Activated CD4-positive, alpha-beta T cell treated with anti-CD3 and anti-CD28 coated beads for 36 hours (primary cell): Measurements from ENCODE around the gene PROM1. TPM values are rescaled to one million over a fixed set of nuclear protein-coding genes. Genes with fewer than 3 reads are reported as not detected.

Experiments
- ATAC-seq: fragments of 200-7000 bp; cut with Tn5 transposase; one replicate; pipeline ENCODE4 v1.10.0; 2021; ENCODE audit warnings: mild to moderate bottlenecking, moderate library complexity
- CTCF ChIA-PET: fragments of 350-600 bp; sonication (Branson Sonifier 250); formaldehyde crosslinking; loops from one replicate; lab custom pipeline; 2021; ENCODE audit warnings: antibody characterized with exemption; lab: Charles Lee
- POLR2A ChIA-PET: fragments of 350-600 bp; sonication (Branson Sonifier 250); formaldehyde crosslinking; loops from one replicate; lab custom pipeline; 2021; ENCODE audit warnings: antibody characterized with exemption, inconsistent platforms; lab: Charles Lee
- DNase-seq: peaks from one replicate; pipeline ENCODE4 v3.0.0-alpha.2; 2020
- H3K27ac Mint-ChIP-seq: one replicate; pipeline ENCODE4 v1.8.0; 2021; ENCODE audit warnings: mixed read lengths
- H3K27me3 Mint-ChIP-seq: one replicate; pipeline ENCODE4 v1.8.0; 2021; ENCODE audit warnings: mixed read lengths
- H3K36me3 Mint-ChIP-seq: one replicate; pipeline ENCODE4 v1.8.0; 2021; ENCODE audit warnings: low read depth, mixed read lengths
- H3K4me1 Mint-ChIP-seq: one replicate; pipeline ENCODE4 v1.8.0; 2021; ENCODE audit warnings: mixed read lengths
- H3K4me3 Mint-ChIP-seq: one replicate; pipeline ENCODE4 v1.8.0; 2021; ENCODE audit warnings: mild to moderate bottlenecking, moderate library complexity, mixed read lengths
- H3K9me3 Mint-ChIP-seq: one replicate; pipeline ENCODE4 v1.8.0; 2021; ENCODE audit warnings: low read depth, mixed read lengths
- intact Hi-C, 2 experiments: fragments of 100-400 bp; cut with DNase I in 1 of 2; cut with micrococcal nuclease in 1 of 2; formaldehyde crosslinking; loops; one replicate each; pipeline versions ENCODE4 v1.14.2 to v1.15.1; 2022 to 2024; cut with DNase I, micrococcal nuclease
- total RNA-seq, 2 experiments: library from RNA; stranded (reverse); gene quantifications; one replicate each; pipeline ENCODE4 v1.2.3, GENCODE V29; 2021

Gene PROM1
- total RNA-seq, result under 1 TPM; 0.16 to 0.35 TPM

- no peaks in the 10 kb centered on the region for H3K36me3 Mint-ChIP-seq
- peaks cover 19% of the 10 kb centered on the region for H3K4me1 Mint-ChIP-seq
- POLR2A ChIA-PET, result no interaction called here
- CTCF ChIA-PET, result interaction anchor here (1.1 to 1.3 kb wide), 2 partner anchors 25 to 95 kb away, joined by 3 read pairs; no protein-coding TSS in a partner anchor
- peaks cover 67% of the 10 kb centered on the region for H3K27me3 Mint-ChIP-seq
- intact Hi-C loops, result no loop called here
- no peaks in the 10 kb centered on the region for H3K9me3 Mint-ChIP-seq
- ATAC-seq, result peak; percentile 13
- DNase-seq, result peak; percentile 29
- peak within 1 kb of the TSS; percentile 58 for H3K4me3 Mint-ChIP-seq
- H3K27ac Mint-ChIP-seq, result no peak within 1 kb of the TSS
Measured at GRCh38 chr4:16083241-16084191, at the start of gene PROM1. Gene PROM1 (minus strand): TSS chr4:16084023. CDS start chr4:16075906, 8,117 bp downstream.

GRCh38 chr4:16133406-16133805 is 49.6 kb upstream of the PROM1 start:
- no peak for ATAC-seq
- Mint-ChIP-seq H3K9me3 (no peaks in the 10 kb centered on the region), H3K4me1 (no peaks in the 10 kb centered on the region), H3K4me3 (no peak overlapping the region), H3K27ac (no peak overlapping the region), H3K27me3 (peaks cover 4% of the 10 kb centered on the region), H3K36me3 (no peaks in the 10 kb centered on the region)
- no peak for DNase-seq
- ChIA-PET CTCF (no interaction called here), POLR2A (no interaction called here)
- intact Hi-C loops, result no loop called here

DNA sequence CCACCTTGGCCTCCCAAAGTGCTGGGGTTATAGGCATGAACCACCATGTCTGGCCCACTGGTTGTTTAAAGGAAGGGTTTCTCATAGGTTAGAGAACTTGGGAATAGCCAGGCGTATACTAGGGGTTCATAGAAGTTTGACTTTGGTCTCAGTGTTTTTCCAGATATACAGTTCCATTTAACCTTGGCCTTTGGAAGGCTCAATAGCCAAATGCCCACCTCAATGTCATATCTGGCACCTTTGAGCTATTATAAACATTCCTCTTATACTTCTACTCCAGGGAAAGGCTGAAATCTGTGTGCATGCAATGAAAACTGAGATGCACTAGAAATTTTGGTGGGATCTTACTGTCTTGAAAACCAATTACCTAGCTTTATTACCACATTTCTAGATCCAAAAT is 47.5 kb upstream of the PROM1 start:
- ATAC-seq (no peak), DNase-seq (no peak)
- no peak overlapping the region for H3K4me3 Mint-ChIP-seq
- POLR2A ChIA-PET, result no interaction called here
- H3K4me1 Mint-ChIP-seq, result no peaks in the 10 kb centered on the region
- no peaks in the 10 kb centered on the region for H3K9me3 Mint-ChIP-seq
- peaks cover 4% of the 10 kb centered on the region for H3K27me3 Mint-ChIP-seq
- CTCF ChIA-PET, result no interaction called here
- H3K27ac Mint-ChIP-seq, result no peak overlapping the region
- intact Hi-C loops, result no loop called here
- no peaks in the 10 kb centered on the region for H3K36me3 Mint-ChIP-seq

- ATAC-seq (no peak), DNase-seq (no peak)
- H3K27me3 Mint-ChIP-seq, result peaks cover 1% of the 10 kb centered on the region
- peaks cover 2% of the 10 kb centered on the region for H3K4me1 Mint-ChIP-seq
- H3K9me3 Mint-ChIP-seq, result no peaks in the 10 kb centered on the region
- no peak overlapping the region for H3K27ac Mint-ChIP-seq
- no peaks in the 10 kb centered on the region for H3K36me3 Mint-ChIP-seq
- intact Hi-C loops, result no loop called here
- H3K4me3 Mint-ChIP-seq, result no peak overlapping the region
- CTCF ChIA-PET, result interaction anchor here (0.7 kb wide), 1 partner anchor 1633 kb away, joined by 3 read pairs; no protein-coding TSS in a partner anchor
- POLR2A ChIA-PET, result no interaction called here
Measured at GRCh38 chr4:16129336-16129735, 45.5 kb upstream of the PROM1 start.

- no peaks in the 10 kb centered on the region for H3K9me3 Mint-ChIP-seq
- peaks cover 20% of the 10 kb centered on the region for H3K4me1 Mint-ChIP-seq
- H3K36me3 Mint-ChIP-seq, result no peaks in the 10 kb centered on the region
- intact Hi-C loops, result no loop called here
- DNase-seq, result no peak
- no peak for ATAC-seq
- no peaks in the 10 kb centered on the region for H3K27me3 Mint-ChIP-seq
- POLR2A ChIA-PET, result no interaction called here
- CTCF ChIA-PET, result interaction anchor here (0.9 kb wide), 1 partner anchor 9 kb away, joined by 3 read pairs; no protein-coding TSS in a partner anchor
- no peak overlapping the region for H3K4me3 Mint-ChIP-seq
- no peak overlapping the region for H3K27ac Mint-ChIP-seq
Measured at GRCh38 chr4:16126714-16127113, 42.9 kb upstream of the PROM1 start.

DNA sequence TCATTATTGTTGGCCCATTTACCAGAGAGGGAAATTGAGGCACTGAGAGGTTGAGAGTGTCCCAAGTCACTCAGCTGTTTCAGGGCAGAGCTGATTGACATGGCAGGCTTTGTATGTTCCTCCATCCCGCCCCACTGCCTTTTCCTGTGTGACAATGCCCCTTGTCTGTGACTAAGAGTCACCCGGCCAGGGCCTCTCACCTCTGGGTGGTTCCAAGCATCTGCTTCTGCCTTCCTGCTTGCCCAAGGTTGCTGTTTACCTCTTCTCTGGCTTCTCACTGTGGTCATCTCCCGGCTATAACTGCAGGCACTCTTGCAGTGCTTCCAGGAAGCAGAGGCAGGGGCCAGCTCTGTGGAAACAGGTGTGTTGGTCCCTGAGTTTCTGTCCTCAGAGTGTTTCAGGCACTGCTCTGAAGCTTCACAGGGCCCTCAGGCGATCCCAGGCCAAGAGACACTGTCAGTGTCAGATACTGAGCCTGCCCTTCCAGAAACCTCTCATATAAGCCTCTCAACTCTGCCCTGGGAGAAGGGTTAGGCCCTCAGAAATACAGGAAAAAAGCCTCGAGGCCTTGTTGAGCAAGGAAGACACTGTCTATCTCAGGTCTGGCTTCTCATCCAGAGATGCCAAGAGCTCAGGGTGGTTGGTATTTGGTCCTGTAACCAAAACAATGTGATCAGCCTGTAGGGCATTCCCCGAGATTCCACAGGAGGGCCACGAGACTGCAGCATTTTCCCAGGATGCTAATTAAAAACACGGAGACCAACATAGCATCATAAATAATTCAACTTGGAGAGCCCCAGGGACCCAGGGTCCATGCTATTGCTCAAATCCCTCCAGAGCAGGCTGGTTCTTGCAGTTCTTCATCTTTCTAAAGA is 42.0 kb upstream of the PROM1 start:
- CTCF ChIA-PET, result interaction anchor here (0.9 kb wide), 1 partner anchor 8 kb away, joined by 3 read pairs; no protein-coding TSS in a partner anchor
- H3K4me1 Mint-ChIP-seq, result peaks cover 20% of the 10 kb centered on the region
- H3K9me3 Mint-ChIP-seq, result no peaks in the 10 kb centered on the region
- no peak overlapping the region for H3K27ac Mint-ChIP-seq
- peak; percentile 20 for DNase-seq
- no peak for ATAC-seq
- intact Hi-C loops, result no loop called here
- no peak overlapping the region for H3K4me3 Mint-ChIP-seq
- POLR2A ChIA-PET, result no interaction called here
- no peaks in the 10 kb centered on the region for H3K27me3 Mint-ChIP-seq
- H3K36me3 Mint-ChIP-seq, result no peaks in the 10 kb centered on the region

- H3K36me3 Mint-ChIP-seq, result no peaks in the 10 kb centered on the region
Measured at GRCh38 chr4:16124232-16124631, 40.4 kb upstream of the PROM1 start.

DNA sequence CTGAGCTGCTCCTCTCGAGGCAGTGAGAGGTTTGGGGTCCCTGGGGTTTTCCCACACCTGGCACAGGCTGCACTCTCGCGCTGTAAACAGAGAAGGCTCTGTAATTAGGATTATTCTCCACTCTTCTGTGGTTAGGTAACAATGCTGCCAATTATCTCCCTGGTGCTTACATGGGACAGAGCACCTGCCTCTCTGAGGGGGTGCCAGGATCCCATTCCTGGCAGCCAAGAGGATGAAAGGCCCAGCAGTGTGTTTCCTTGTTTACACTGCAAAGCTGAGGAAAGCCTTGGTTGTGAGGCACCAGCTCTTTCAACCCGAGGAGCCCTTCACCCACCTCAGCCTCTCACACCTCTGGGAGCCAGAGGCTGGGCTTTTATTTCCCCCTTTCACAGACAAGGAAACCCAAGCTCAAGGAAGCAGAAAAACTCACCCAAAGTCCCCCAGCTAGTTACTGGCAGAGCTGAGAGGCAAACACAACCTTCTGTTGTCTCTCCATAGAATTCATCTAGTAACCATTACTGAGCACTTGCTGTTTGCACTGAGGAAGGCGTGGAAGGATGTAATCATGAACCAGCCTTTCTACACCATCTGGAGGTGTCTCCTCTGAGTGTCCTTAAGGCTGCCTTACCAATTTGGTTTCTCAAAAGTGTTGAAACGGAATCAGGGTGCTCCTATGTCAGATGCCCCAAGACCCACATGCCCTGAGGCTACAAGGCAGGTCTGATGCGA is 39.7 kb upstream of the PROM1 start:
- intact Hi-C loops, result no loop called here
- CTCF ChIA-PET, result interaction anchor here (0.8 to 0.9 kb wide), 2 partner anchors 45 to 142 kb away, joined by 3 to 4 read pairs; no protein-coding TSS in a partner anchor
- DNase-seq, result no peak

More at GRCh38 chr4:16124232-16124631, 40.4 kb upstream of the PROM1 start:
- ChIA-PET CTCF (no interaction called here), POLR2A (no interaction called here)
- intact Hi-C loops, result no loop called here
- ATAC-seq (no peak), DNase-seq (no peak)
- Mint-ChIP-seq H3K4me3 (no peak overlapping the region), H3K27ac (no peak overlapping the region), H3K9me3 (no peaks in the 10 kb centered on the region), H3K27me3 (peaks cover 2% of the 10 kb centered on the region), H3K4me1 (peaks cover 20% of the 10 kb centered on the region)

DNA sequence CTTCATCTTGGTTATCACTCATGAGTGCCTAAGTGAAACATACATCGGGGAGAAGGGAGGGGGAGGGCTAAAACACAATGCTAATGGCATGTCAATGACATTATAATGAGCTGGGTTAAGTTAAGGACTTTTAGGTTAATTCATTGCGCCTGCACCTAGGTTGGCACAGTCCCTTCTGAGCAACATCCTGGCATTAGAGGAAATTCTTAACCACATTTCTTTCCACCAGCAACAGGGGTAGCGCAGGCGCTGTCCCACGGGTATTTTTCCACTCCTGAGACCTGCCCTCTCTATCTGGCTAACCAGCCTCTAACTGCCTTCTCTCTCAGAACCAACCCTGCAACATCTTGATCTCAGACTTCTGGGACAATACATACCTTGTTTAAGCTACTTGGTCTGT is 39.0 kb upstream of the PROM1 start:
- peak; percentile 83 for ATAC-seq
- intact Hi-C loops, result no loop called here
- H3K36me3 Mint-ChIP-seq, result no peaks in the 10 kb centered on the region
- POLR2A ChIA-PET, result no interaction called here
- no peak overlapping the region for H3K4me3 Mint-ChIP-seq
- peaks cover 20% of the 10 kb centered on the region for H3K4me1 Mint-ChIP-seq
- DNase-seq, result peak; percentile 48
- CTCF ChIA-PET, result interaction anchor here (0.8 kb wide), 1 partner anchor 45 kb away, joined by 3 read pairs; no protein-coding TSS in a partner anchor
- H3K27ac Mint-ChIP-seq, result no peak overlapping the region
- peaks cover 2% of the 10 kb centered on the region for H3K27me3 Mint-ChIP-seq
- no peaks in the 10 kb centered on the region for H3K9me3 Mint-ChIP-seq

More for the DNA sequence above, 39.7 kb upstream of the PROM1 start:
- peak overlapping the region; percentile 7 for H3K27ac Mint-ChIP-seq
- POLR2A ChIA-PET, result no interaction called here
- peaks cover 20% of the 10 kb centered on the region for H3K4me1 Mint-ChIP-seq
- H3K9me3 Mint-ChIP-seq, result no peaks in the 10 kb centered on the region
- H3K36me3 Mint-ChIP-seq, result no peaks in the 10 kb centered on the region
- H3K4me3 Mint-ChIP-seq, result no peak overlapping the region
- H3K27me3 Mint-ChIP-seq, result peaks cover 2% of the 10 kb centered on the region
- ATAC-seq, result no peak

- intact Hi-C loops, result no loop called here
- DNase-seq (no peak), ATAC-seq (no peak)
- peaks cover 2% of the 10 kb centered on the region for H3K27me3 Mint-ChIP-seq
- no peaks in the 10 kb centered on the region for H3K9me3 Mint-ChIP-seq
- peaks cover 20% of the 10 kb centered on the region for H3K4me1 Mint-ChIP-seq
- POLR2A ChIA-PET, result no interaction called here
- CTCF ChIA-PET, result no interaction called here
- peak overlapping the region; percentile 30 for H3K27ac Mint-ChIP-seq
- no peaks in the 10 kb centered on the region for H3K36me3 Mint-ChIP-seq
- H3K4me3 Mint-ChIP-seq, result no peak overlapping the region
Measured at GRCh38 chr4:16122308-16122711, 38.5 kb upstream of the PROM1 start.

- peak; percentile 28 for ATAC-seq
Measured at GRCh38 chr4:16120720-16121119, 36.9 kb upstream of the PROM1 start.

More at GRCh38 chr4:16120720-16121119, 36.9 kb upstream of the PROM1 start:
- POLR2A ChIA-PET, result no interaction called here
- Mint-ChIP-seq H3K27me3 (peaks cover 5% of the 10 kb centered on the region), H3K27ac (no peak overlapping the region), H3K4me1 (peaks cover 18% of the 10 kb centered on the region), H3K9me3 (no peaks in the 10 kb centered on the region), H3K4me3 (no peak overlapping the region), H3K36me3 (no peaks in the 10 kb centered on the region)
- CTCF ChIA-PET, result no interaction called here
- intact Hi-C loops, result no loop called here
- no peak for DNase-seq
